Liver (tissue), 3 donors: Measurements from ENCODE around the gene DIP2A.

ENCODE experiments used
- CTCF ChIP-seq: fragments of 150-350 bp; IDR thresholded peaks from 2 replicates; pipeline ENCODE4 v1.5.1; 2017; ENCODE audit warnings: improper control_type of control experiment, low read depth, low read length; ENCODE audit not compliant: missing input control
- GABPA ChIP-seq, 2 donors: IDR thresholded peaks in 1 of 2; conservative IDR thresholded peaks in 1 of 2; 2 replicates each; pipeline ENCODE4 v1.6.1; 2016; ENCODE audit warnings: antibody characterized with exemption in 2 of 2, mild to moderate bottlenecking in 1 of 2, moderate library complexity in 1 of 2
- MAX ChIP-seq: IDR thresholded peaks from 2 replicates; pipeline ENCODE4 v1.6.1; 2016; ENCODE audit warnings: antibody characterized with exemption
- RAD21 ChIP-seq, 2 donors: IDR thresholded peaks; 2 replicates each; pipeline ENCODE4 v1.6.1; 2016; ENCODE audit warnings: antibody characterized with exemption in 2 of 2, mild to moderate bottlenecking in 2 of 2
- donor health status: healthy.
- donor health status: healthy.

- TF ChIP-seq MAX (no peak), RAD21 (IDR thresholded peaks at IDR 0.05) (no peak), CTCF (no peak), GABPA (IDR thresholded peaks at IDR 0.05 in 1 of 2, conservative IDR thresholded peaks at IDR 0.05 in 1 of 2) (no peak)
Measured at GRCh38 chr21:46414965-46415275, 43.8 kb upstream of the DIP2A start.
